HG02678 (cell line): Measurements from ENCODE around the gene ARNT2.

Source experiments
- ATAC-seq: cut with Tn5 transposase; IDR thresholded peaks from one replicate; pipeline ENCODE4 v1.9.1; 2021; ENCODE audit warnings: mild to moderate bottlenecking, moderate library complexity; ENCODE audit not compliant: unreplicated experiment

Gene ARNT2

DNA sequence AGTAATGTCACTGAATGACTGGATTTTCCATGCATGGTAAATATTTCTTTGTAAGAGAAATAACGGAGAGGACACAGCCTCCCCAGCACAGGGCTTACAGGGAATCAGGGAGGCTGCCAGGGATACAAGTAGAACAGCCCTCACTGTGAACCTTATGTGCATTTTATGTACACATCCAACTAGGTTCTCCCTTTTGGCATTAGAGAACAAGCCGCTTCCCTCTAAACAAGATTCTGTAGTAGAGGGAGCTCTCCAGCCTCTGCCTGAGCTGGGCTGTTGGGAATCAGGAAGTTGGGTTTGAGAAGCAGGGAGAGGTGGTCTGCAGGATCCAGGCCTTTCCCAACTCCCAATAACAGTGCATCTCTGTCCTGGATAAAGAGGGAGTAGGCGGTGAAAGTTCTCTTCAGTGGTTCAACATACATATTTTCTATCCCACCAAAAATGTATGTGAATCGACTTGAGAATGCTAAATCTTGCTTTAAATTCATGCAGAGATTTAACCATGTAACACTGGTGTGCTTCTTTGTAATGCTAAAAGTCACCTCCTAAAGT lies 83.7 kb downstream of the ARNT2 start:
- ATAC-seq, result no peak

DNA sequence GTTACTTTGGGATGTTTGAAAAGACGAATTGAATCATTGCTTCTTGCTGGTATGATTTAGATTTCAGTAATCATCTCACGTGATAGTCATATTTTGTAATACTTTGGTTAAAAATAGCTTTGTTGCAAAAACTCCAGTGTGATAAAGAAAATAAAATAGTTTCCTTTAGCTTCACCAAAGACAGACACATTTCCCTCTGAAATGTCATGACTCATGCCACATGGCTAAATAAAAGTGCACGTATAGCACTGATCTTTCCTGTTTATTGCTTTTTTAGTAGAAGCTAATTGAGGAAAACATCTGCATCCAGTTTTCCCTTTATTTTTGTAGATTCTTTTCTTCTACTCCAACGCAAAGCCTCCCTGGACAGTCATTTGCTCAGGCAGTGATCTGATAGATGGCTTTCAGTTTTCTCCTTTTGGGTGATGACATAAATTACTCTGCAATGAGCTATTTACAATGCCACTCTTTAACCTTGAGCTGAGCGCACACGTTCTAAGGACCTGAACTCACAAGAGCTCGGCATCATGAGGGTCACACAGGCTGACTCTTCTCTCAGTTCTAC lies 84.9 kb downstream of the ARNT2 start:
- no peak for ATAC-seq

DNA sequence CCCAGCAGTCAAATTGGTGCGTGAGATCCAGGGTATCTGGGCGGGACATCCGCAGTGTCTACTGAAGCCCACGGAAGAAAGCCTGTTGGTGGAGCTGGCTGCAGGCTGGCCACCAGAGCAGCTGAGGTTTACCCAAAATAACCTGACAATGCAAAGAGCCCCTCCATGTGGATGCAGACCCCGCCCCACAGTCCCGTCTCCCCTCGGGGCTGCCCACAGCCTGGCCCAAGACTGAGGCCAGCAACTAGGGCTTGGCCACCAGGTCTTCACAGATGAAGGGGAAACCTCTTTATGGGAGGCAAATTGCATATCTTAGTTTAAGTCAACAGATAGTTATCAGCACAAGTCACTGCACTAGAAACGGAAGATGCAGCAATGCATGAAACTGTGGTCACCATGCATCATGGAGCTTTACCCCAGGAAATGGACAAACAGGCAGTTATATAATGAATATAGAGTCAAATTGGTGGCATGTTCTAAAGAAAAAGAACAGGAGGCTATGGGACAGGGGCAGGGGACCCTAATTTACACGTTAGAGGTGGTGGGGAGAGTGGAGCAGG lies 86.3 kb downstream of the ARNT2 start:
- no peak for ATAC-seq

DNA sequence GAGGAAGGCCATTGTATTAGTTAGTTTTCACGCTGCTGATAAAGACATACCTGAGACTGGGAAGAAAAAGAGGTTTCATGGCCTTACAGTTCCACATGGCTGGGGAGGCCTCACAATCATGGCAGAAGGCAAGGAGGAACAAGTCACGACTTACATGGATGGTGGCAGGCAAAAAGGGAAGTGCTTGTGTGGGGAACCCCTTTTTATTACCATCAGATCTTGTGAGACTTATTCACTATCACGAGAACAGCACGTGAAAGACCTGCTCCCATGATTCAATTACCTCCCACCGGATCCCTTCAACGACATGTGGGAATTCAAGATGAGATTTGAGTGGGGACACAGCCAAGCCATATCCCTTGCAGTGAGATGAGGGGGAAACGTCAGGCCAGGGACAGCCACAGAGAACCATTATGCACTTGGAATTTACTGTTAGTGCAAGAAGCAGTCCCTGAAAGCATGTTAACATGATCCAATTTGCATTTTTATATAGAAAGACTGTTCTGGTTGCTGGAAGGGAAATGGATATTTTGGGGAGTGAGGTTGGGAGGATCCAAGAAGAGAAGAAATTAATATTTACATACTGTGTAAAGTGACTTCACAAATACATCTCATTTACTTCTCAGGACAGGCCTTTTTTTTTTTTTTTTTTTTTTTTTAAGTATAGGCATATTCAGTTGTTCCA lies 87.1 kb downstream of the ARNT2 start:
- ATAC-seq, result no peak

DNA sequence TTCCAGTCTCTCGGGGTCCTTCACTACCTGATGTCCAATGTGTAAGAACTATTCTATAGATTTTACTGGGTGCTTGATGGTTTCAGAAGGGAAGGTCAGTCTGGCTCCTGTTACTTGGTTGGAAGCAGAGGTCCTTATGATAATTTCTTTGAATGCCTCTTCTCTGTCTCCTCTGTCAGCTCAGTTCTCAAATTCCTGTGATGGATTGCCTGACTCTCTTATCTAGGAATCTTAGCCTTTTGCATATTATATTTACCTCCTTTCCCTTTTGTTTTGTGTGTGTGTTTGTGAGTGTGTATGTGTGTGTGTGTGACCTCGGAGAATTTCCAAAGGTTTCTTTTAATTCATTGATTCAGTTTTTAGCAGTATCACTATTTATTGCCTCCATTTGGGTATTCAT lies 88.2 kb downstream of the ARNT2 start:
- ATAC-seq, result no peak

DNA sequence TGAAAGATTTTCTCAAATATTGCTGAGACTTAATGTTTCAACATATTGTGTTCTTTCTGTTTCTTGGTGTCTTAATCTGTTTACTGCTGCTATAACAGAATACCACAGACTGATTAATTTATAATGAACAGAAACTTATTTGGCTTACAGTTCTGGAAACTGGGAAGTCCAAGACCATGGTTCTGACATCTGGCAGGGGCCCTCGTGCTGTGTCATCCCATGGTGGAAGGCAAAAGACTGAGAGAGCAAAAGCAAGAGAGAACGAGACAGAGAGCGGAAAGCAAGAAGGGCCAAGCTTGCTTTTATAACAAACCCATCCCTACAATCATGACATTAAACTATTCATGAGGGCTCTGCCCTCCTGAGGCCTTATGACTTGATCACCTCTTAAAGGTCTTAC lies 88.7 kb downstream of the ARNT2 start:
- no peak for ATAC-seq

DNA sequence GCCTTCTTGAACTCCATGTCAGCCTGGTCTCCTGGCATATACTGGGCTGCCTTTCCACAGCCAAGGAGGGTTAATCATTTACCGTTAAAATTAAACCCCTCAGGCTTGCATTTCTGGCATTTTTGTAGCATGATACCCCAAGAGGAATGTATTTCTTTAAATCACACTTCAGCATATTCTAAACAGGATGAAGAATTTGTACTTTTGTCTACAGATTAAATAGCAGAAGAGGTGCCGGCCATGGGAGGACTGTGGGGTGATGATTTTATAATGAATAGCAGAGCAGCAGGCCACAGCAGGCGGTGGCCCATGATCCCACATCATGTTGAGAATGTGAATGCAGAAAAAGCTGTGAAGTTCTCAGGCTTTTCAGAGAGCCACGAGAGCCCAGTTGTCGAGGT lies 90.2 kb downstream of the ARNT2 start:
- no peak for ATAC-seq

DNA sequence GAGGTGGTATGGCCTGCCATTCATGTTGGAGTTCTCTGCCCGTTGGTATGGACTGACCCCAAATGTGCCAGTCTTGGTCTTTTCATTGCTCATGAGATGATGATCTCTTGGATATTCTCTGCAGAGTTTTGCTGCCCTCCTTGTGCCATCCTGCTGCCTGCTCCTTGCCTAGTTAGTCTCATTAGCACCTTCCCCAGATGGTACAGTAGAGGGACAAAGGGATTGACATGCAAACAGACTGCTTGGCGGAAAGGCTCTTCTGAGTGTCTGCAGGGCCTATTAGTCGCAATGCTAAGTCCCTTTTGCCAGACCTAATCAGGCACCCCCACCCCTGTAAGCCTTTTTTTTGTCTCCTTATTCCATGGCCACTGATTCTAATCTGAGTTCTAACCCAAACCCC lies 90.6 kb downstream of the ARNT2 start:
- no peak for ATAC-seq

DNA sequence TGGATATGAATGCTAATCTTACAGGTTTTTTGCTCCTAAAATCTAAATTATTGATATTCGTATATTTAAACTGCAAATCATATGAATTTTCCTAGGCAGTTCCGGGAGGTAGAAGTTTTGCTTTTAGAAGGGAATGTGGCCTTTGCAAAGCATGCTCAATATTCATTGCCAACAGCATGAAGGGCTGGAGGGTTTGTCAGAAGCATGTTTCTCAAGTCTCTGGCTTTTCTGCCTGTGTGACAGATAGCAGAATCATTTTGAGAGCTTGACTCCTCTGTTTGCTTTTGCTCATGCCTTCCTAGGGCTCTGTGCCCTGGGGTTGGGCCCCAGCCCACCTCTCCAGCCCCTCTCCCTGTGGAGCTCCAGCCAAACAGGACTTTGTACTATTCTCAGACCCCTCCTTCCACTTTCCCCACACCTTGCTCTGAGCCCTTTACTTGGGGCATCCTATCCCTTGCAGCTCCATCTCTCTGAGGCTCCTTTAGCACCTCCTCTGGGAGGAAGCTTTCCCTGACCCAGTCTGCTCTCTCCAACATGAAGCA lies 91.3 kb downstream of the ARNT2 start:
- no peak for ATAC-seq

DNA sequence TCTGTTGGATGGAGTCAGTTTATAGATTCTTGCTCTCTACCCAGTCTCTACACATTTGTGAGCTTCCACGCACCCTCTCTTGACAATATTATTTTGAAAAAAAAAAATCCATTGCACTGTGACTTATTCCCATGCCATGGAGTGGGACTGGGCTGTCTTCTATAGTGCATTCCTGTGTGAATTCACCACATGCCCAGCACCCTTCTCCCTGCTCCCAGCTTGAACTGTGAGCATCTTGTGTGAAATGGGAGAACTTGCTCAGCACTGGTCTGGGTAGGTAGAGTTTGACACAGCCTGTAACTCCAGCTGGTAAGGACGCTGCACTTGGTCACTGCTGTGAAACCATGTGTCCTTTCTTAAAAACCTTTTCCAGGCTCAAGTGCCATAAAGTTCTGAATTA lies 91.9 kb downstream of the ARNT2 start:
- no peak for ATAC-seq

DNA sequence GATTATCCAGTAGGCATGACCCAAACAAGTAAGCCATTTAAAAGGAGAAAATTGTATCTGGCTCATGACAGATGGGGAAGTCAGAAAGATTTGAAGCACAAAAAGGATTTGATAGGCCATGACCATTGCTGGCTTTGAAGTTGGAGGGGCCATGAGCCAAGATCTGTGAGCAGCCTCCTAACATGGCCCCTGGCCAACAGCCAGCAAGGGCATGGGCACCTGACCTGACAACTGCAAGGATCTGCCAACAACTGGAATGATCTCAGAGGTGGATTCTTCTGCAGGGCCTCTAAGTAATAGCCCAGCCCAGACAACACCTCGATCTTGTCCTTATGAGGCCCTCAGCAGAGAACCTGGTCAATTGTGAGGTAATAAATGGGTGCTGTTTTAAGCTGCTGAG lies 93.0 kb downstream of the ARNT2 start:
- no peak for ATAC-seq

DNA sequence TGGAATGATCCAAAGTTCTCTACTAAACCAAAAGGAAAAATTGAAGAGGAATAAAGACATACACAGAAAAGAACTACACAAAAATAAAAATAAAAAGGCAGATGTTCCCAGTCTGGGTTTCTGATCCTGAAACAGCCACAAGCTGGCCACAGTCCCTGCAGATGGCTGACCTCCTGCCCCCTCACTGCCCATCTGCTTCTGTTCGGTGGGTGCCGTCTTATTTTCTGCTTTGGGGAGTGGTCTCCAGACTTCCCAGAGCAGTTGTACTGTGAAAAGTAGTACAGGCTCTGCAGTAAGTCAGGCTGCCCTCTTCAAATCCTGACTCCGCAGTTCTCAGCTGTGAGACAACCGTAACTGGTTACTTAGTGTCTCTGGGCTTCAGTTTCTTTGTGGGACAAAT lies 94.5 kb downstream of the ARNT2 start:
- no peak for ATAC-seq

DNA sequence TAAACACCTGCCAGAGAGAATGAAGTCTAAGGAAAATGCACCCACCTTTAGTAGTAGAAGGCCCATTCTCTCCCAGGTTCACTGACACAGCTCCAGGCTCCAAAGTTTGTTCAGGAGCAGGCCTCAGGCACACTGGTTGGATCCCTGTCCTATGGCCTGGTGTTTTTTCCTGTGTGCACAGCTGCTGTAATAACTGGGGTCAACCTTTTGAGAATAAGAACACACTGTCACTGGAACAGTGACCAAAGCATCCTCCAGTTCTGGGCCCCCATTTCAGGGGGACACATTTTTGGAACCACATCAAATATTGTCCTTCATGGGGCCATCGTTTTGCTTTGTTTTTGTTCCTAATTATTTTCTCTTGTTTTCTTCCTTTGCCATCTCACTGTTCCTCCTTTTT lies 95.8 kb downstream of the ARNT2 start:
- no peak for ATAC-seq

DNA sequence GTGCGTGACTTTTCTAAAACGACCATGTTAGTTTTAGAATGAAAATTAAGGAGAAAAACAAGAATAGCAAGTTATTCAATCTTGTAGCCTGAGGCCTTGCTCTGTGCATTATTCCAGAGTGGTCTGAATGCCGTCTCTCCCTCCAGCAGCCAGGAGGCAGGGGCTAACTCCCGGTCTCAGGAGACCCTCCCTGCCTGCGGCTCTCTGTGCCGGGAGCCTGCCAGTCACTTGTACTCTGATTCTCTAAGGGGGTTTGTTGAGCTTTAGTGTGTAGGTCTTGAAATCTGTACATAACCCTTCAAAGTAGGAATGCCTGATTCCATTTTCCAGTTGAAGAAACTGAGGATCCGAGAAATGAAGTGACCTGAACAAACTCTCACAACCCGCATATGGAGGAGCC lies 97.3 kb downstream of the ARNT2 start:
- no peak for ATAC-seq

DNA sequence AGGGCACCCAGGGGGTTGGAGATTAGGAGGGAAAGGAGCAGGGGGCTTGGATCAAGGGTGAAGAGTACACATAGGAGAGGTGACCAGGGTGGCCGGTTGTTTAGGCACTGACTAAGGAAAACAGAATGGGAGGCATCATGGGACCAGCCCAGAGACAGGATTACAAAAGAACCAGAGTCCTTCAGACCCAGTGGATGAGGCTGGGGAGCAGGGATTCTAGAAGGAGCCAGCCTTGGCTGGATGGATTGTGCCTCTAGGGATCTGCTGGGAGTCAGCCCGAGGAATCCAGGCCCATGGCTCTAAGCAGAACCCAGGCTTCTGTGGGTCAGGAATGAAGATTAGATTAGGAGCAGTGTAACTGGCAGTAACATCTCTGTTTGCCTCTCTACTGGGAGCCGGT lies 98.6 kb downstream of the ARNT2 start:
- ATAC-seq, result no peak

DNA sequence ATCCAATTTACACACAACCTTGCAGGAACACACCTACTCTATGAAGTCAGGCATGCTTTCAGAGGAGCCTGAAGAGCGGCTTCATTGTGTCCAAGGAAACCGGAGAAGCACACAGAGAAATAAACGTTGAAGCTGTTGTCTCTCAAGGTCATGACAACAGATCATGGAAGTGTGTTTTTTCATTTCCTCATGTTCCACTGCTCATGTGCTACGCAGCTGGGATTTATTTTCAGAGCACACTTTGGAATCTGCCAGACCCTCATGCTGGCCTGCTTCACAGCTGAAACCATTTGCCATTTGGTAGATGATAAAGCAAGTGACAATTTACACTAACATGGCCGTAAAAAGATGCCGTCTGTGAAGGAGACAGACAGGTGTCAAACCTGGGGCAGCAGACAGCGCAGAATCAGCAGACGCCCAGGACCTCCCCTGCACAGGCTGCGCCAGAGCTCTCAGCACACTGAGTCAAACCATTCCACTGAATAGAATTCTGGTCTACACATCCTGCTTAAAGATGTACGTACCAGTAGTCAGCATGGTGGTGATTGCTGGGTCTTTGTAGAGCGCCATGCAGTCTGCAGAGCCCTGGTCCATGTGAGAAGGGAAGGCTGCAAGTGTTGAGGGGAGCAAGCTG lies 99.3 kb downstream of the ARNT2 start:
- ATAC-seq, result no peak

DNA sequence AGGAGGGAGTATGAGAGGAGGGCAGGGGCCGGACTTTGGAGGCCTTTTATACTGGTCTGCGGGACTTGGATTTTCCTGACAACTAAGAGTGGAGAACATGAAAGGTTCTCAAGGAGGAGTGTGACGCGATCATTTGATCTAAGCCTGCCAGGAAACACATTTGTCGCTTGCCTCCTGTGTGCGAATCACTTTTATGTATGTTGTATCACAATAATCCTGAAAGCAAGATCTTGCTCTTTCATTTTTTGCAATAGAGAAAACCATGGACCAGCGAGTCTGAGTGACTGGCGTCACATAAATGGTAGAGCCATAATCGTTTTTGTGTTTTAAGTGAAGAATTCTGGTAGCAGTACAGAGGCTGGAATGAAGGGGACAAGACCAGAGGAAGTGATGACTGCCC lies 100.7 kb downstream of the ARNT2 start:
- no peak for ATAC-seq

DNA sequence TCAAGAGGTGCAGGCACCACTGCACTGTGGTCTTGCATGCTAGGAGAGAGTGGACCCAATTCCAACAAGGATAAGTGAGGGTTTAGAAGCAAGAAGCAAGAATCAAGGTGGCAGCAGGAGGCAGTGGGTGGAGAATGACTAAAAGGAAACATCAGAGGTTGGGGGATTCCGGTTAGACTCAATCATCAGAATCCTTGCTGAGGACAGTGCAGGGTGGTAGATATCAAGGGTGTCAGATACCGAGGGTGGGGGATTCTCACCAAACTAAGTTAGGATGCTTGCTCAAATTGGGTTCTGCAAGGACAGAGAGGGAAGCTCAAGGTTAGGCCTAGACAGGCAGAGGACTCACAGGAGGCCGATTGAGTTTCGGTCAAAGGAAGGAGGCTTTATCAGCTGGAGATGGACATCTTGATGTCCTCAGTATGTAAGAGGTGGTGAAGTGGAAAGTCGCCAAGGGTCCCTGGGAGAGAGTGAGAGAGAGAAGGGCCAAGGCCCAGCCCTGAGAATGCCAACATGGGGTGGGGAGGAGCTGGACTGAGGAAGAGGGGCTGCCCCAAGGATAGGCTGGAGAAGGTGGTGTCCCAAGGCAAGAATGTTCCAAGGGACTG lies 102.2 kb downstream of the ARNT2 start:
- ATAC-seq, result no peak

DNA sequence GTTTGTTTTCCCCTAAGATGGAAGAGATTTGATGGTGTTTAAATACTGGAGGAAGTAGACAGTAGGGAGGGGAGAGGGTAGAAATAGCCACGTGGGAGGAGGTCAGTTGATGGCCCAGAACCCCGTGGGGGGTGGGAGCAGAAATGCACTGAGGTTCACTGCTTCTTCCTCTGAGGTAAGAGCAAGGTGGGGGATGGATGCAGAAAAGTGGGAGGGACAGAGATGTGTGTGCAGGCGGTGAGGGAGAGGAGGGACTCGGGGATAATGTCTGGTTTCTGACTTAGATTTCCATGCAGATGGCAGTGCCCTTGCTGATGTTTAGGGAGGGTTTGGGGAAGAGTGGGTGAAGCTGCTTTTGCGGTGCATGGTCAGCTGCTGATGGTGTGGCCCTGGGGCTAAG lies 102.9 kb downstream of the ARNT2 start:
- ATAC-seq, result no peak

DNA sequence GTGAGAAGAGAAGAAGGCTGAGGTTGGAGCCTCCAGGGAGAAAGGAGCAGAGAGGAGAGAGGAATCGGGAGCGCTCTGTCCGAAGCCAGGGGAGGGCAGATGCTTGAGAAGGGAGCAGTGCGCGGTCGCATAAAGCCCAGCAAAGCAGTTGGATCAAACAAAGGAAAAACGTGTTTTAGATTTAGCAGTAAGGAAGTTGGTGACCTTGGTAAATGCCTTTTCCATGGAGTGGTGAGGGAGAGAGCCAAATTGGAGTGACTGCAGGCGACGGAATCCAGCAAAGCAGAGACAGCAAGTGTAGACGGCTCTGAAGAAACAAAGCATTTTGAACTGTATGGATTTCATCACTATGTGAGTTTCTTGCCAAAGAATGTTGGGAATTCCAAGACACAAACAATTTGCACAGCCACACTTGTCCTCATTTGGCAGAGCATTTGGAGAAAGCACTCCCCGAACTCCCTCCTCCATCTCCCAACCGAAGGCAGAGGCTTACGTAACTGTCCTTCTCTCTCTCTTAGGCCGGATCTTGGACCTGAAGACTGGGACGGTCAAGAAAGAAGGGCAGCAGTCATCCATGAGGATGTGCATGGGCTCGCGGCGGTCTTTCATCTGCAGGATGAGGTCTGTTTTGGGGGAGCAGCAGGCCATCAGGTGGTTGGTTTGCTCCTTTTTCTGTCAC lies 103.6 kb downstream of the ARNT2 start:
- no peak for ATAC-seq

DNA sequence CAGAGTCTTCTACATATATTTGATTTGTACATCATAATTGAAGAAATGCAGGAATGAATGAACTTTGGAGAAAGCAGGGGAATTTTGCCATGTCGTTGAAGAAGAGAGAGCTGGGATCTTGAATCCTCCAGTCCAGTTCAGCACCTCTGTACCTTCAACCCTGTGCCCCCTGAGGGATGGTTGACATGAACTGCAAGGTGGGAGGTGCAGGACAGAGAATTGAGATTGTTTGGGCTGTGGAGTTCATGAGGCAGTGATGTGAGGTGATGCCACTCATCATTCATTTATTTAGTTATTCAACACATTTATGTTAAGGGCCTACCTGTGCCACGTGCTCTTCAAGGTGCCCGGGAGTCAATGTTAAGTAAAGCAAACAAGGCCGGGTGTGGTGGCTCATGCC lies 104.6 kb downstream of the ARNT2 start:
- ATAC-seq, result no peak
